ENCODE results near the gene SNRPD3. TPM values are rescaled to one million over a fixed set of nuclear protein-coding genes. Genes with fewer than 3 reads are reported as not detected.

Gene SNRPD3
- total RNA-seq, 6 donors from 2014 or later, result 66.8 to 119 (median 84.8) TPM

GRCh38 chr22:24580276-24580675 lies 24.5 kb downstream of the SNRPD3 start:
- no peak overlapping the region for H3K4me3 ChIP-seq
- DNase-seq (no peak), ATAC-seq (ENCODE audit: low FRiP score in 2 of 2) (no peak)
- H3K27ac ChIP-seq, result no peak overlapping the region
- no peak for TF ChIP-seq POLR2A (IDR thresholded peaks at IDR 0.05)
- TF ChIP-seq, protein P1, sequence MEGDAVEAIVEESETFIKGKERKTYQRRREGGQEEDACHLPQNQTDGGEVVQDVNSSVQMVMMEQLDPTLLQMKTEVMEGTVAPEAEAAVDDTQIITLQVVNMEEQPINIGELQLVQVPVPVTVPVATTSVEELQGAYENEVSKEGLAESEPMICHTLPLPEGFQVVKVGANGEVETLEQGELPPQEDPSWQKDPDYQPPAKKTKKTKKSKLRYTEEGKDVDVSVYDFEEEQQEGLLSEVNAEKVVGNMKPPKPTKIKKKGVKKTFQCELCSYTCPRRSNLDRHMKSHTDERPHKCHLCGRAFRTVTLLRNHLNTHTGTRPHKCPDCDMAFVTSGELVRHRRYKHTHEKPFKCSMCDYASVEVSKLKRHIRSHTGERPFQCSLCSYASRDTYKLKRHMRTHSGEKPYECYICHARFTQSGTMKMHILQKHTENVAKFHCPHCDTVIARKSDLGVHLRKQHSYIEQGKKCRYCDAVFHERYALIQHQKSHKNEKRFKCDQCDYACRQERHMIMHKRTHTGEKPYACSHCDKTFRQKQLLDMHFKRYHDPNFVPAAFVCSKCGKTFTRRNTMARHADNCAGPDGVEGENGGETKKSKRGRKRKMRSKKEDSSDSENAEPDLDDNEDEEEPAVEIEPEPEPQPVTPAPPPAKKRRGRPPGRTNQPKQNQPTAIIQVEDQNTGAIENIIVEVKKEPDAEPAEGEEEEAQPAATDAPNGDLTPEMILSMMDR (IDR thresholded peaks at IDR 0.05), result no peak
- TF ChIP-seq EP300 (IDR thresholded peaks at IDR 0.05), result no peak
- TF ChIP-seq POLR2AphosphoS5 (IDR thresholded peaks at IDR 0.05), result no peak
- H3K4me1 ChIP-seq, result peaks cover 9 to 20% (median 17%) of the 10 kb centered on the region in 4 donors
- WGBS, 2 donors, result 72 to 95% methylated on average over 2 of the region's 2 CpGs
- no peaks in the 10 kb centered on the region for H3K9me3 ChIP-seq
- no peaks in the 10 kb centered on the region for H3K27me3 ChIP-seq
- H3K36me3 ChIP-seq, result peaks cover 0 to 11% (median under 1%) of the 10 kb centered on the region in 4 donors

GRCh38 chr22:24582056-24582814 lies 26.4 kb downstream of the SNRPD3 start:
- ATAC-seq (ENCODE audit: low FRiP score in 2 of 2) (no peak), DNase-seq (no peak)
- H3K27me3 ChIP-seq, result no peaks in the 10 kb centered on the region
- H3K4me1 ChIP-seq, result peaks cover 9 to 20% (median 17%) of the 10 kb centered on the region in 4 donors
- H3K27ac ChIP-seq, result no peak overlapping the region
- 91 to 95% methylated on average over 11 to 12 of the region's 12 CpGs for WGBS, 2 donors
- no peaks in the 10 kb centered on the region for H3K9me3 ChIP-seq
- TF ChIP-seq, protein P1 (IDR thresholded peaks at IDR 0.05), result no peak
- no peak for TF ChIP-seq POLR2AphosphoS5 (IDR thresholded peaks at IDR 0.05)
- no peak for TF ChIP-seq EP300 (IDR thresholded peaks at IDR 0.05)
- TF ChIP-seq POLR2A (IDR thresholded peaks at IDR 0.05), result no peak
- no peak overlapping the region for H3K4me3 ChIP-seq
- H3K36me3 ChIP-seq, result peaks cover 0 to 12% (median 2%) of the 10 kb centered on the region in 4 donors

DNA sequence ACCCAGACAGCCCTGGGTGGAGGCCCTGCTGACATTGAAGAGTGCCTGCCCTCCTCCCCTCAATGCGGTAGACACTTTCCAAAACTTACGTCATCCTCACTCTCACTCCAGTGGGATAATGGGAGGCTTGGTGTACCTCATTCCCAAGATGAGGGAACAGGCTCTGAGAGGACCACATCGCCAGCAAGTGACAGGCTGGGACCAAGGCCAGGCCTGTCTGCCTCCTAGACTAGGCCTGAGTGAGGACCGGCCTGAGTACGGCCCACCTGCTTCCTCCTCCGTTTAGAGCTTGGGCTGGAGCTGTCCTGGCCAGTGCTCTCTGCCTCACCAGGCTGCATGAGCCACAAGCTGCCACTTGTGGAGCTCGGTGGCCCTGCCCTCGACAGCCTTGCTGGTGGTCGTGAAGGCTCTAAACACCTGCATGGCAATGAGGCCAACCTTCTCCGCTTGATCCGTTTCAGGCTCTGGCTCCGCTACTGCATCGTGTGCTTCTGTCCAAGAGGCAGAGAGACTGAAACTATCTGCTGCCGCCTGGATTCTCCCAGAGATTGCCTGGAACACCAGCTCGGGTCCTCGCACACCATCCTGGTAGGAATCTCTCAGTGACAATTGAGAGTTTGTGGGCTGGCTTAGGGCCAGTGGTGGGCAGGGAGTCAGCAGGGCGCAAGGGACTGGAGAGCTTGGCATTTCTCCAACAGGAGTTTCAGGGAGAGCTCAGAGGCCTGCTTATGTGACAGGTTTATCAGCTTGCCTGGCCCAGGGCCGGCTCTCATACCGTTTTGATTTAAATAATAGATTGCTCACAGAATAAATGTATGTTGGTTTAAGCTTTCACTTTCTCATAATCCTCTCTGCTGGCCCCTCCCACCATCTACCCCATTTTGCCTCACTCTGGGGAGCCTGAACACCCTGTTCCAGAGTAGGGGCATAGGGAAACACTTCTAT lies 27.7 kb downstream of the SNRPD3 start:
- TF ChIP-seq POLR2AphosphoS5 (IDR thresholded peaks at IDR 0.05) (no peak), EP300 (IDR thresholded peaks at IDR 0.05) (no peak), POLR2A (IDR thresholded peaks at IDR 0.05) (no peak)
- TF ChIP-seq, protein P1 (IDR thresholded peaks at IDR 0.05), result no peak
- WGBS, 2 donors, result 57 to 61% methylated on average over 5 to 19 of the region's 19 CpGs
- Histone ChIP-seq H3K4me3 (no peak overlapping the region), H3K4me1 (peaks cover 7 to 20% (median 12%) of the 10 kb centered on the region in 4 donors), H3K27ac (peak overlapping the region; percentile 13 to 50 (median 20)), H3K27me3 (no peaks in the 10 kb centered on the region), H3K9me3 (no peaks in the 10 kb centered on the region), H3K36me3 (peaks cover 0 to 19% (median 4%) of the 10 kb centered on the region in 4 donors)
- ATAC-seq (ENCODE audit: low FRiP score in 2 of 2), result peak in 1 of 2 donors; percentile 75
- no peak for DNase-seq

DNA sequence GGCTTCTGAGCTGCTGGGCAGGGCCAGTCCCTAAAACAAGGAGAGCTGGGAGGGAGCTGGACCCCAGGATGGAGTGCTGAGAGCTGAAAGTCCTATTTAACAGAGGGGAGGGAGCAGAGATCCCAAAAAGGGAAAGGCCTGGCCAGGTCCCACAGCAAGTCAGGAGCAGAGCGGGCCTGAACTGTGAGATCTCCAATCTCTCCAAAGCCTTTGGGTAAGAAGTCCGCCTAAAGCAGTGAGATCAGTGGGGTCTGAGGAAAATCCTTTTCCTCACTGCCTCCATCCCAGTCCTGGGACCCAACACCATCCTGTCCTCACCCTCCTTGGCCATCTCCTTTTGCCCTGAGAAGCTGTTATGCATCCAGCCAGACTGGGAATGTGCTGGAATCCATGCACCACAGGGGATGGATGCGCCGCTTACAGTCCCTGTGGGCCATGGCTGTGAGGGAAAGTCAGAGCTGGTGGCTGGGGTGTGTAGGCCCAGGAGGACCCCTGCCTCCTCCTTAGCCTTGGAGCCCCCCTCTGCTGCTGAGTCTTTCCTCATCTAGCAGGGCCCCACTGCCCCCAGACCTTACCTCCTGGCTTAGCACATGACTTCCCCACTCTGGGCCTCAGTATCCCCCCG lies 28.5 kb downstream of the SNRPD3 start:
- peak overlapping the region; percentile 13 to 50 (median 20) for H3K27ac ChIP-seq
- no peak for ATAC-seq (ENCODE audit: low FRiP score in 2 of 2)
- no peak for DNase-seq

More for the DNA sequence above, 28.5 kb downstream of the SNRPD3 start:
- Histone ChIP-seq H3K4me1 (peaks cover 3 to 13% (median 10%) of the 10 kb centered on the region in 4 donors), H3K4me3 (no peak overlapping the region), H3K27me3 (no peaks in the 10 kb centered on the region), H3K9me3 (no peaks in the 10 kb centered on the region), H3K36me3 (peaks cover 0 to 22% (median 7%) of the 10 kb centered on the region in 4 donors)
- TF ChIP-seq, protein P1 (IDR thresholded peaks at IDR 0.05), result no peak
- TF ChIP-seq POLR2A (IDR thresholded peaks at IDR 0.05), result no peak
- TF ChIP-seq POLR2AphosphoS5 (IDR thresholded peaks at IDR 0.05), result no peak
- no peak for TF ChIP-seq EP300 (IDR thresholded peaks at IDR 0.05)
- WGBS, 2 donors, result 83 to 88% methylated on average over 5 of the region's 5 CpGs
